Activated B cell treated with CpG ODN at 0.5 μM for 24 hours (primary cell): ENCODE data around the gene TFIP11. TPM values are rescaled to one million over a fixed set of nuclear protein-coding genes. Genes with fewer than 3 reads are reported as not detected.

Experiments used
- ATAC-seq: fragments of 200-7000 bp; cut with Tn5 transposase; one replicate; pipeline ENCODE4 v1.10.0; 2021; ENCODE audit warnings: low read depth, mild to moderate bottlenecking, moderate library complexity
- CTCF ChIA-PET: fragments of 350-600 bp; sonication (Branson Sonifier 250); formaldehyde crosslinking; loops from one replicate; lab custom pipeline; 2021; ENCODE audit warnings: antibody characterized with exemption; lab: Charles Lee
- POLR2A ChIA-PET: fragments of 350-600 bp; sonication (Branson Sonifier 250); formaldehyde crosslinking; loops from one replicate; lab custom pipeline; 2021; ENCODE audit warnings: antibody characterized with exemption; lab: Charles Lee
- DNase-seq: peaks from one replicate; pipeline ENCODE4 v3.0.0; 2022
- H3K27ac Mint-ChIP-seq: one replicate; pipeline ENCODE4 v1.8.0; 2020; ENCODE audit warnings: mixed read lengths
- H3K27me3 Mint-ChIP-seq: one replicate; pipeline ENCODE4 v1.8.0; 2021; ENCODE audit warnings: mixed read lengths
- H3K36me3 Mint-ChIP-seq: one replicate; pipeline ENCODE4 v1.8.0; 2021; ENCODE audit warnings: low read depth, mixed read lengths
- H3K4me1 Mint-ChIP-seq: one replicate; pipeline ENCODE4 v1.8.0; 2021; ENCODE audit warnings: mixed read lengths
- H3K4me3 Mint-ChIP-seq: one replicate; pipeline ENCODE4 v1.8.0; 2020; ENCODE audit warnings: mild to moderate bottlenecking, mixed read lengths
- H3K9me3 Mint-ChIP-seq: one replicate; pipeline ENCODE4 v1.8.0; 2020; ENCODE audit warnings: mixed read lengths
- CTCF ChIP-seq: fragments of 200-600 bp; IDR thresholded peaks from one replicate; pipeline ENCODE4 v1.8.0; 2022; ENCODE audit warnings: antibody characterized with exemption, mild to moderate bottlenecking
- intact Hi-C: fragments of 100-400 bp; cut with micrococcal nuclease; formaldehyde crosslinking; loops from one replicate; pipeline ENCODE4 v1.15.1; 2024
- total RNA-seq: library from RNA; stranded (reverse); gene quantifications from 2 replicates; pipeline ENCODE4 v1.2.3, GENCODE V29; 2022

Gene TFIP11
- total RNA-seq, 1 donor from 2014 or later, result 59.0 TPM

GRCh38 chr22:26502688-26503561, 9.3 kb downstream of the TFIP11 start:
- no peaks in the 10 kb centered on the region for H3K9me3 Mint-ChIP-seq
- TF ChIP-seq CTCF, result no peak
- peaks cover 17% of the 10 kb centered on the region for H3K4me1 Mint-ChIP-seq
- H3K4me3 Mint-ChIP-seq, result peak overlapping the region; percentile 33
- H3K27me3 Mint-ChIP-seq, result no peaks in the 10 kb centered on the region
- peak; percentile 86 for ATAC-seq
- POLR2A ChIA-PET, result interaction anchor here (0.6 to 2.4 kb wide), 3 partner anchors 10 to 137 kb away, joined by 4 to 13 read pairs (median 11); partner anchors contain the start of genes HPS4, SRRD and TFIP11
- no peak for DNase-seq
- CTCF ChIA-PET, result interaction anchor here (0.7 to 2.3 kb wide), 9 partner anchors 9 to 163 kb away, joined by 3 to 15 read pairs (median 4); partner anchors contain the start of genes HPS4 and SRRD
- peak overlapping the region; percentile 78 for H3K27ac Mint-ChIP-seq
- H3K36me3 Mint-ChIP-seq, result peaks cover 80% of the 10 kb centered on the region
- intact Hi-C loops, result loop anchor here (10.0 kb wide), 1 partner anchor 1412 kb away; the partner anchor contains the start of gene PITPNB

GRCh38 chr22:26501996-26502395, 10.3 kb downstream of the TFIP11 start:
- POLR2A ChIA-PET, result interaction anchor here (0.6 to 2.4 kb wide), 3 partner anchors 10 to 31 kb away, joined by 4 to 13 read pairs (median 11); partner anchors contain the start of genes HPS4, SRRD and TFIP11
- H3K9me3 Mint-ChIP-seq, result no peaks in the 10 kb centered on the region
- ATAC-seq, result no peak

GRCh38 chr22:26499188-26499703, 13.0 kb downstream of the TFIP11 start:
- H3K9me3 Mint-ChIP-seq, result no peaks in the 10 kb centered on the region
- ChIA-PET POLR2A (interaction anchor here (0.6 to 1.4 kb wide), 2 partner anchors 16 to 63 kb away, joined by 4 read pairs; partner anchors contain the start of genes HPS4 and SRRD), CTCF (no interaction called here)
- ATAC-seq, result no peak
- H3K27ac Mint-ChIP-seq, result no peak overlapping the region
- DNase-seq, result no peak
- H3K4me1 Mint-ChIP-seq, result peaks cover 16% of the 10 kb centered on the region
- H3K36me3 Mint-ChIP-seq, result peaks cover 85% of the 10 kb centered on the region
- no peak overlapping the region for H3K4me3 Mint-ChIP-seq
- no peaks in the 10 kb centered on the region for H3K27me3 Mint-ChIP-seq
- intact Hi-C loops, result no loop called here
- no peak for TF ChIP-seq CTCF

More at GRCh38 chr22:26501996-26502395, 10.3 kb downstream of the TFIP11 start:
- no peak for TF ChIP-seq CTCF
- CTCF ChIA-PET, result interaction anchor here (2.1 to 2.3 kb wide), 2 partner anchors 33 to 164 kb away, joined by 7 to 15 read pairs; no protein-coding TSS in a partner anchor
- Mint-ChIP-seq H3K27me3 (no peaks in the 10 kb centered on the region), H3K4me1 (peaks cover 17% of the 10 kb centered on the region), H3K4me3 (no peak overlapping the region), H3K36me3 (peaks cover 85% of the 10 kb centered on the region), H3K27ac (no peak overlapping the region)
- DNase-seq, result no peak
- intact Hi-C loops, result loop anchor here (10.0 kb wide), 1 partner anchor 1413 kb away; the partner anchor contains the start of gene PITPNB

GRCh38 chr22:26496456-26496855, 15.8 kb downstream of the TFIP11 start:
- intact Hi-C loops, result no loop called here
- ATAC-seq (no peak), DNase-seq (no peak)
- Mint-ChIP-seq H3K4me1 (no peaks in the 10 kb centered on the region), H3K27ac (no peak overlapping the region), H3K36me3 (peaks cover 83% of the 10 kb centered on the region), H3K9me3 (no peaks in the 10 kb centered on the region), H3K27me3 (no peaks in the 10 kb centered on the region), H3K4me3 (no peak overlapping the region)
- ChIA-PET POLR2A (no interaction called here), CTCF (no interaction called here)
- TF ChIP-seq CTCF, result no peak
